ENCODE results near the gene FCAMR.

The FCAMR gene, protein sequence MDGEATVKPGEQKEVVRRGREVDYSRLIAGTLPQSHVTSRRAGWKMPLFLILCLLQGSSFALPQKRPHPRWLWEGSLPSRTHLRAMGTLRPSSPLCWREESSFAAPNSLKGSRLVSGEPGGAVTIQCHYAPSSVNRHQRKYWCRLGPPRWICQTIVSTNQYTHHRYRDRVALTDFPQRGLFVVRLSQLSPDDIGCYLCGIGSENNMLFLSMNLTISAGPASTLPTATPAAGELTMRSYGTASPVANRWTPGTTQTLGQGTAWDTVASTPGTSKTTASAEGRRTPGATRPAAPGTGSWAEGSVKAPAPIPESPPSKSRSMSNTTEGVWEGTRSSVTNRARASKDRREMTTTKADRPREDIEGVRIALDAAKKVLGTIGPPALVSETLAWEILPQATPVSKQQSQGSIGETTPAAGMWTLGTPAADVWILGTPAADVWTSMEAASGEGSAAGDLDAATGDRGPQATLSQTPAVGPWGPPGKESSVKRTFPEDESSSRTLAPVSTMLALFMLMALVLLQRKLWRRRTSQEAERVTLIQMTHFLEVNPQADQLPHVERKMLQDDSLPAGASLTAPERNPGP

GRCh38 chr1:206970446-206970845 lies at the start of gene FCAMR:
FCAMR (minus strand) TSS chr1:206970460; CDS start chr1:206970125, 335 bp downstream.
- TF ChIP-seq, protein P1, sequence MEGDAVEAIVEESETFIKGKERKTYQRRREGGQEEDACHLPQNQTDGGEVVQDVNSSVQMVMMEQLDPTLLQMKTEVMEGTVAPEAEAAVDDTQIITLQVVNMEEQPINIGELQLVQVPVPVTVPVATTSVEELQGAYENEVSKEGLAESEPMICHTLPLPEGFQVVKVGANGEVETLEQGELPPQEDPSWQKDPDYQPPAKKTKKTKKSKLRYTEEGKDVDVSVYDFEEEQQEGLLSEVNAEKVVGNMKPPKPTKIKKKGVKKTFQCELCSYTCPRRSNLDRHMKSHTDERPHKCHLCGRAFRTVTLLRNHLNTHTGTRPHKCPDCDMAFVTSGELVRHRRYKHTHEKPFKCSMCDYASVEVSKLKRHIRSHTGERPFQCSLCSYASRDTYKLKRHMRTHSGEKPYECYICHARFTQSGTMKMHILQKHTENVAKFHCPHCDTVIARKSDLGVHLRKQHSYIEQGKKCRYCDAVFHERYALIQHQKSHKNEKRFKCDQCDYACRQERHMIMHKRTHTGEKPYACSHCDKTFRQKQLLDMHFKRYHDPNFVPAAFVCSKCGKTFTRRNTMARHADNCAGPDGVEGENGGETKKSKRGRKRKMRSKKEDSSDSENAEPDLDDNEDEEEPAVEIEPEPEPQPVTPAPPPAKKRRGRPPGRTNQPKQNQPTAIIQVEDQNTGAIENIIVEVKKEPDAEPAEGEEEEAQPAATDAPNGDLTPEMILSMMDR (IDR thresholded peaks at IDR 0.05; ENCODE audit: insufficient read depth, low read length, poor library complexity, severe bottlenecking): no peak
- no peaks in the 10 kb centered on the region for H3K27me3 ChIP-seq (replicated peaks; ENCODE audit: control insufficient read depth, insufficient read depth, low read length)
- DNase-seq (ENCODE audit: extremely low read depth, insufficient read length): no peak
- no peaks in the 10 kb centered on the region for H3K36me3 ChIP-seq (ENCODE audit: control insufficient read depth, insufficient read depth, low read length)
- H3K4me3 ChIP-seq (replicated peaks; ENCODE audit: low read depth, low read length): no peak within 1 kb of the TSS

DNA sequence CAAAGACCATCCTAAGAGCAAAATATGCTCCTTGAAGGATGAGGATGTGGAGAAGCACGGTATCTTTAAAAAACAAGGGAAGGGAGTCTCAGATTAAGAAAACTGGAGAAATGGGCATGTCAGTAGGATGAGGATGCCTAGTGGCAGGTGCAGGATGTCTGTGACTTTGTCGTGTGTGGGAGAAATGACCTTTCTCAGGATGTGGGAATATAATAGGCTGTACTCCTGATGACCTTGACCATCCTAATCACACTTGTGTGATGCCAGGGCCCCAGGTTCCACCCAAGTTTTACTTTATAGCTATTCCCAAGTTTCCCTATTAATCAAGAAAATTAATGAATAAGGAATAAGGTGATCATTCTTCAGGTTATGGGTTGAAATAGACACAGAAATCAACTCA lies 49.4 kb upstream of the FCAMR start:
- H3K36me3 ChIP-seq (ENCODE audit: control insufficient read depth, insufficient read depth, low read length): no peaks in the 10 kb centered on the region
- H3K4me3 ChIP-seq (replicated peaks; ENCODE audit: low read depth, low read length): no peak overlapping the region
- DNase-seq (ENCODE audit: extremely low read depth, insufficient read length): no peak
- no peaks in the 10 kb centered on the region; the same call in none of the 2 replicates for H3K27me3 ChIP-seq (replicated peaks; ENCODE audit: control insufficient read depth, insufficient read depth, low read length)
- TF ChIP-seq, protein P1 (IDR thresholded peaks at IDR 0.05; ENCODE audit: insufficient read depth, low read length, poor library complexity, severe bottlenecking): no peak

DNA sequence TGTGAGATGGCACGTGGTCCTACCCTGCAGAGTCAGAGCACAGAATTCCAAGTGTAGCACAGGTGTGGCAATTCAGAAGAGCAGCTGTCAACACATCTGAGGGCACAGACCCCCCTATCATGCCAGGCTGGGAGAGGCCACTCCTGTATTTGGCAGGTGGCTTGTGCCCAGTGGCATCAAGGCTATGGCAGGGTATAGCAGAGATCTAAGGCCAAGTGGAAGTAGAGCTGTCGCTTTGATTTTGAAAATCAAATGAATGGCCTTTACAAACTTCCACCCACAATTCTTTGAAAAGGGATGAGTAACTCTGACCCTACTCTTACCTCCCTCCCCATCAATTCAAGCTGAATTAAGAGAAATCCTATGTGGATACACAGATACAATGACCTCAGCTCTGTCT lies 48.9 kb upstream of the FCAMR start:
- DNase-seq (ENCODE audit: extremely low read depth, insufficient read length): no peak
- TF ChIP-seq, protein P1 (IDR thresholded peaks at IDR 0.05; ENCODE audit: insufficient read depth, low read length, poor library complexity, severe bottlenecking): no peak
- no peaks in the 10 kb centered on the region; the same call in none of the 2 replicates for H3K27me3 ChIP-seq (replicated peaks; ENCODE audit: control insufficient read depth, insufficient read depth, low read length)
- H3K36me3 ChIP-seq (ENCODE audit: control insufficient read depth, insufficient read depth, low read length): no peaks in the 10 kb centered on the region
- H3K4me3 ChIP-seq (replicated peaks; ENCODE audit: low read depth, low read length): no peak overlapping the region

GRCh38 chr1:207018707-207019106 lies 48.4 kb upstream of the FCAMR start:
- DNase-seq (ENCODE audit: extremely low read depth, insufficient read length): no peak
- Histone ChIP-seq H3K36me3 (ENCODE audit: control insufficient read depth, insufficient read depth, low read length) (no peaks in the 10 kb centered on the region), H3K27me3 (replicated peaks; ENCODE audit: control insufficient read depth, insufficient read depth, low read length) (no peaks in the 10 kb centered on the region; the same call in none of the 2 replicates), H3K4me3 (replicated peaks; ENCODE audit: low read depth, low read length) (no peak overlapping the region)
- TF ChIP-seq, protein P1 (IDR thresholded peaks at IDR 0.05; ENCODE audit: insufficient read depth, low read length, poor library complexity, severe bottlenecking): no peak

GRCh38 chr1:207017615-207018559 lies 47.6 kb upstream of the FCAMR start:
- TF ChIP-seq, protein P1 (IDR thresholded peaks at IDR 0.05; ENCODE audit: insufficient read depth, low read length, poor library complexity, severe bottlenecking): no peak

More at GRCh38 chr1:207017615-207018559, 47.6 kb upstream of the FCAMR start:
- Histone ChIP-seq H3K36me3 (ENCODE audit: control insufficient read depth, insufficient read depth, low read length) (no peaks in the 10 kb centered on the region), H3K27me3 (replicated peaks; ENCODE audit: control insufficient read depth, insufficient read depth, low read length) (no peaks in the 10 kb centered on the region; the same call in none of the 2 replicates), H3K4me3 (replicated peaks; ENCODE audit: low read depth, low read length) (no peak overlapping the region)
- DNase-seq (ENCODE audit: extremely low read depth, insufficient read length): no peak

Measured in GM06990 (cell line).